GM21447 (cell line): ENCODE measurements around the gene ADAD2.
A peak's percentile ranks its signal among the peaks of the same experiment; 100 is the strongest.

Experiments used
- ATAC-seq: cut with Tn5 transposase; IDR thresholded peaks from one replicate; pipeline ENCODE4 v1.9.1; 2021; ENCODE audit not compliant: unreplicated experiment

The ADAD2 gene

GRCh38 chr16:84176192-84177053, 14.5 kb upstream of the ADAD2 start:
- ATAC-seq: no peak

DNA sequence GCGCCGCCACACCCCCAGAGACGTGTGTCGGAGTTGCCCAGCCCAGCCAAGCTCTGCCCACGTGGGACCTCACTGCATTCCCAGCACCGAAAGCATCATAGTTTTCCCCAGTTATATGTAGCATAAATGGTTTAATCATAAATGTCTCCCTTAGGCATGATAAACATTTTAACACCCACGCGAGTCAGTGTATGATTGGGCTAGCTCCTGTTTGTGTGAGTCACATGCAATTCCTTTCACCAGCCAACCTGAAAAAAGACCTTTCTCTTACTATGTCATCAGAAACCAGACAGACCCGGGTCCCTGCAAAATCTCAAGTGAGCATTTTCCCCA, 13.2 kb upstream of the ADAD2 start:
- no peak for ATAC-seq

DNA sequence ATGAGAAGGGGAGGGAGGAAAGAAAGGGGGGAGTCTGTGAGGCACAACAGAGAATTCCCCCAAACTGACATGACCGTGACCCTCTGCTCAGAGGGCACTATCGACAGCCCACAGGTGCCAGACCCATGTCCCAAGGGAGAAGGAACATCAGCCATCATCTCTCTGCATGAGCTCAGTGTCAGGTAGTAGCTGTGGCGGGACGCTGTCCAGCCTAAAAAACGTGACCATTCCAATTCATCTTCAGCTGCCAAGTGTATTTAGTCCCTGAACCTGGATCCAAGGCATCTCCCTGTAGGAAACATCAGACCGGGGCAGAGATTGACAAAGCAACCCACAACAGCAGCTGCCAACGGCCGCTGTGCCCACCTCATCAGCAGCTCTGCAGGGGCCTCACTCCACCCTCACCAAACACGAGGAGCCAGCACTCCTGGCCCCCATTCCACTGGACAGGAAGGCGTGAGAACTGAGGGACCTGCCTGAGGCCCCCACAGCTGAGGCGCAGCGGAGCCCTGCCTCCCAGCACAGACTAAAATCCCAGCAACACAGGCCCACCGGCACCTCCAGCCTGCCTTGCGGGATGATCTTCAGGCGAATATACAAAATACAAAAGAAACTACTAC, 12.7 kb upstream of the ADAD2 start:
- ATAC-seq: no peak

GRCh38 chr16:84178892-84179611, 11.9 kb upstream of the ADAD2 start:
- ATAC-seq: no peak

DNA sequence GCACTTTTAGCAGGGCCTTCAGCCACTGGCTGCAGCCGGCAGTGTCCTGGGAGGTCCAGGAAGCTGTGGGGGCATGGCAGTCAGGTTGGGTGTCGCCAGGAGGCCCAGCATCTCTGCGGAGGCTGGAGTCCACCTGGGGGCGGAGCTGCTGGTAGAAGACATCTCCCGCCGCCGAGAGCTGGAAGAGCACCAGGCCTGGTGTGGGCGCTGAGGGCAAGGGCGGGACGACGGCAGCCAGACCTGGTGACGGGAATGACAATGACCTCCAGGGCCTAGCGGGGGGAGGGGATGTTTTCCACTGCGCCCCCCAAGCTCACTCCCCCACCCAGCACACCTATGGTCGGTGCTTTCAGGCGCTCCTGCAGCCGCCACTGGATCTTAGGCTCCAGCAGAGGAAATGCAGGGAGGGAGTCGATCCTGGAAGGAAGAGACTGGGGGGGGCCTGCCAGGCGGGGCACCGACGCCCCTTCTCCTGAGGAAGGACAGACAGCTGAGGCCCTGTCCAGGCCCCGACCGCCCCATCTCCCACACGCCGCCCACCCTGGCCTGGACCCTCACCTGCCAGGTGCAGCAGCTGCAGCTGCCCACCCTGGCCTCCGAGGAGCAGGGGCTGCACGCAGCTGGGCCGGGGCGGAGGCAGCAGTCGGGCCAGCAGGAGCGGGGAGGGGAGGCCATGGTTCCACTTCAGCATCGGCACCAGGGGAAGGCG, 11.2 kb upstream of the ADAD2 start:
- no peak for ATAC-seq

DNA sequence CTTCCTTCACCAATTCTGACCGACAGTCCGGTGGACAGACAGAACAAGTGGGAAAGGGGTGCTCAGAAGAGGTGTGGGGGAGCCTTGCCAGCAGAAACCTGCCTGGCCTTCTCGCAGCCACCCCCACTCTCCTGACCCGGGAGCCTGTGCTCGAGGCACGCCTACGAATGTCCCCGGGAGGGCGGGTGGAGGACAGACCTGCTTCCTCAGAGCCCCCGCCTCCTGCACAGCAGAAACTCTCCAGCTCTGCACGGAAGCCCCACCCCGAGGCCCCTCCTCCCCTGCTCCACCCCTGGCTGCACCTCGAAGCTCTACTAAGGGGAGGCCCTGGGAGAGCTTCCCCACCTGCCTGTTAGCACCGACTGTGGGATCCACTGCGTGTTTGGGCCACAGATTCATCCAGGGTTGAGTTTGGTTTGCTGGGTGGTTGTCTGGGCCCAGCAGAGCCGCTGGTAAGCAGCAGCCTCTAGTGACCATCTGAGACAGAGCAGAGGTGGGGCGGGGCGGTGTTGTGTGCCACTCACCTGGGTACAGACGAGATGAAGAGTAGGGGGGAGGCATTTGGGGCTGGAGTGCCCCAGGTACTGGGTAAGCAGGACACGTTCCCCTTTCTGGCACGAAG, 10.3 kb upstream of the ADAD2 start:
- no peak for ATAC-seq

GRCh38 chr16:84181144-84181915, 9.6 kb upstream of the ADAD2 start:
- ATAC-seq: no peak

DNA sequence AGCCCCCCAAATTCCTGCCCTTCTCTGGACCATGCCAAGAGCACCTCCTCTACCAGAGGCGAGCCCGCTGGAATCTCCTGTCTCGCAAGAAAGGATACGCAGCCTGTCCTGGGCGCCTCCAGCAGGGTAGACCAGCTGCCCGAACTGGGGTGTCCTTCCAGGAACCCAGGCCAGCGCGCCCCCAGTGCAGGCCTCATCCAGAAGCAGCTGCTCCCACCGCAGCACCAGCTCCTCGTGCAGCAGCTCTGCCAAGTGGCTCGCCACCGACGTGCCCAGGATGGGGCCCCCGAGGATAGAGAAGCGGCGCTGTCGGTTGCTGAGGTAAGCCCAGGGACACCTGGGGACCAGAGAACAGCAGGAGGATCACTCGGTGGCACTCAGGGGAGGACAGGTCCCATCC, 8.9 kb upstream of the ADAD2 start:
- no peak for ATAC-seq

GRCh38 chr16:84182680-84183571, 8.0 kb upstream of the ADAD2 start:
- ATAC-seq: no peak

DNA sequence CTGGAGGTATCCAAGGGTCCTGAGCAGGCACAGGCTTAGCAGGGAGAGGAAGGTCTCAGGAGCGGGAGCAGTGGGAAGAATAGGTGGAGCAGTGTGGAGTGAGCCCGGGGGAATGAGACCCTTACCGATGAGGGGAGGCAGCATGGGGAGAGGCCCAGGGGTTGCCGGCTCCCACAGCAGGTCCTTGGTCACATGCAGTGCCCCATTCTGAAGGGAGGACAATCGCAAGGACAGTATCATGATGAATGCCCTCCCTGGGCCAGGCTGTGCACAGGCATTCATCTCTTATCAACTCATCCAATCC, 7.4 kb upstream of the ADAD2 start:
- ATAC-seq: no peak

DNA sequence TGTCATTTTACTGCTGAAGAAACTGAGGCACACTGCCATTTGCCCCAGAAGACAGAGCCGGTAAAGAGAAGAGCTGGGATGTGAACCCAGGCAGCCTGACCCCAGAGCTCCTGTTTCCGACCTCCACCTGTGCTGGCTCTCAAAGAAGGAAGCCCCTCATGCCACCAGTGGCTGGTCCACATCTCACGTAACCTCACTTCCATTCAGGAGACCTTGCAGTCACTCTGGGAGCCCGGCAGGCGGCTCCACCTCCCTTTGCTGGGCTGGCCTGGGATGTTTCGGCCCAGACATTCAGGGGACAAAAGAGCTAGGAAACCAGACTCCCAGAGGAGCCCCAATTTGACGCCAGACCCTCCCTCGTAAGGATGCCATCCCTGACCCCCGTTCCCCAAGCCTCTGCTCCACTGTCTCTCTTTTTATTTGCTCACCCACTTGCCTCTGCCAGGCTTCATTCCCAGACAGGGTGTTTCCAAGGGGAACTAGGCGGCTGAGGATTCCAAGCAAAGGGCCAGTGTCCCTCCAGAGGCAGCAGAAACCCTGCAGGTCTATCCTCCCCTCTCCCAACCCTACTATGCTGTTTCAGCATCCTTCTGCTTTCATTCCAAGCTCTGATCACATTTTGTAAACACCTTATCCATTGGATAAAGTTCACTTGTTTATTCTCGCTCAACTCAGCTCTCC, 6.9 kb upstream of the ADAD2 start:
- ATAC-seq: no peak

DNA sequence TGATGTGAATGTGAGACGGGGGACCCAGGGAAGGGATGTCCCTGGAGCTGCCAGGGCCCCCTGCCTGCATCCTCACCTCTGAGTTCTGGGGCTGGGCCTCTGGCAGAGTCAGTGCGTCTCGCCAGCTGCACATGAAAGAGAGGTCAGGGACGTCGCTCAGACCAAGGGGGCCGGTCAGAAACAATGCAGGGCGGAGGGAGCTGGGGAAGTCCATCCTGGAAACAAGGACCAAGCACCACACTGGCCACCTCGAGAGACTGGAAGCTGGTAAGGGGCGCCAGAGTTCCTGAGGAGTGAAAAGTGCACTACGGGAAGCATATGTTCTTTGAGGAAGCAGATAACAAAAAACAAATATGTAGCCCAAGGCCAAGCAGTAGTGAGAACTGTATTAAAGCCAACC, 6.2 kb upstream of the ADAD2 start:
- no peak for ATAC-seq

GRCh38 chr16:84186685-84187437, 4.1 kb upstream of the ADAD2 start, which contains the start of gene TAF1C:
Gene TAF1C (minus strand): TSS chr16:84187057. CDS start chr16:84184988, 2,069 bp downstream.
- peak; percentile 90 for ATAC-seq

GRCh38 chr16:84191466-84191865, 509 bp downstream of the ADAD2 start:
- no peak for ATAC-seq

- no peak for ATAC-seq
Measured at GRCh38 chr16:84193480-84193879, 2.5 kb downstream of the ADAD2 start.

GRCh38 chr16:84194018-84194417, 3.1 kb downstream of the ADAD2 start:
- no peak for ATAC-seq

- ATAC-seq: peak; percentile 61
Measured at GRCh38 chr16:84194470-84195200, 3.7 kb downstream of the ADAD2 start.
